GM12891 (cell line): ENCODE data around the gene TMC2.

Source experiments
- PAX5 ChIP-seq: IDR thresholded peaks from 2 replicates; pipeline ENCODE4 v1.6.1; 2011; ENCODE audit warnings: low read length, moderate library complexity, mild to moderate bottlenecking; ENCODE audit not compliant: insufficient read depth, severe bottlenecking
- POLR2A ChIP-seq: IDR thresholded peaks from 2 replicates; pipeline ENCODE4 v1.6.1; 2011; ENCODE audit warnings: low read depth, low read length, control low read depth

DNA sequence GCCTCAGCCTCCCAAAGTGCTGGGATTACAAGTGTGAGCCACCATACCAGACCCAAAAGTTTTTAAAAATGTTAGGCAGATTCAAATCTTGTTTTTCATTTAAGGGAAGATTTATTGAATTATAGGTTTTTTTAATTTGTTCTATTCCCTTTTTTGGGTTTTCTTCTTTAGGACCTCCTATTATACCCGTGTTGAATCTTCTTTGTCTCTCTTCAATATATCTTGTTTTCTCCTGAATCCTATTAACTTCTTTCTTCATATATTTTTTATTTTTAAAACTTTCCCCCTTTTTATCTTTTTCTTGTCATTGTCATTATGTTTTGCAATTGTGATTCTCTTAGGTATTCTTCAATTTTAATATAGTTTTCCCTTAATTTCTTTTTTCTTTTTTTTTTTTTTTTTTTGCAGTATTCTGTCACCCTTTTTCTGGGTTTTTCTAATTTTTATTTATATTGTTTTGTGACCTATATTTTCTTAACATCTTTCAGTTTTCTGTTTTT is 70.2 kb downstream of the TMC2 start:
- TF ChIP-seq POLR2A (no peak), PAX5 (no peak)
